22Rv1 (cell line): ENCODE results near the gene NDUFB7.

Source experiments
- ZFX ChIP-seq: fragments of 450-650 bp; IDR thresholded peaks from 2 replicates; pipeline ENCODE4 v1.6.1; 2017; ENCODE audit warnings: antibody characterized with exemption, borderline replicate concordance
- TF ChIP-seq, protein P1 (sequence below): fragments of 450-650 bp; IDR thresholded peaks from 2 replicates; pipeline ENCODE4 v1.5.1; 2017; ENCODE audit warnings: mild to moderate bottlenecking

DNA sequence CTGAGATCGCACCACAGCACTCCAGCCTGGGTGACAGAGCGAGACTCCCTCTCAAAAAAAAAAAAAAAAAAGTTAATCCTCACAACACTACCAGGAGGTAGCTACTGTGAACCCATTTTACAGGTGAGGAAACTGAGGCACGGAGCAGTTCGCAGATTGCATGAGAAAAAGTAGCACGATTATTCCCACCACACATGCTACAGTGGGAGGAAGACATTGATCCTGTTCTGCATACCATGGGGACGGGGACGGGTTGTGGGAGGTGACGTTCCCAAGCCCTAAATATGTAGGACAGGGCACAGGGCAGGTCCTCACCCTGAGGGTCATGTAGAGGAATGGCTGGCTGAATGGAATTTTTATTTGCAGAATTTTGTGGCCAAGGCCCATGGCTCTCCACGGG, 34.8 kb upstream of the NDUFB7 start:
- TF ChIP-seq, protein P1, sequence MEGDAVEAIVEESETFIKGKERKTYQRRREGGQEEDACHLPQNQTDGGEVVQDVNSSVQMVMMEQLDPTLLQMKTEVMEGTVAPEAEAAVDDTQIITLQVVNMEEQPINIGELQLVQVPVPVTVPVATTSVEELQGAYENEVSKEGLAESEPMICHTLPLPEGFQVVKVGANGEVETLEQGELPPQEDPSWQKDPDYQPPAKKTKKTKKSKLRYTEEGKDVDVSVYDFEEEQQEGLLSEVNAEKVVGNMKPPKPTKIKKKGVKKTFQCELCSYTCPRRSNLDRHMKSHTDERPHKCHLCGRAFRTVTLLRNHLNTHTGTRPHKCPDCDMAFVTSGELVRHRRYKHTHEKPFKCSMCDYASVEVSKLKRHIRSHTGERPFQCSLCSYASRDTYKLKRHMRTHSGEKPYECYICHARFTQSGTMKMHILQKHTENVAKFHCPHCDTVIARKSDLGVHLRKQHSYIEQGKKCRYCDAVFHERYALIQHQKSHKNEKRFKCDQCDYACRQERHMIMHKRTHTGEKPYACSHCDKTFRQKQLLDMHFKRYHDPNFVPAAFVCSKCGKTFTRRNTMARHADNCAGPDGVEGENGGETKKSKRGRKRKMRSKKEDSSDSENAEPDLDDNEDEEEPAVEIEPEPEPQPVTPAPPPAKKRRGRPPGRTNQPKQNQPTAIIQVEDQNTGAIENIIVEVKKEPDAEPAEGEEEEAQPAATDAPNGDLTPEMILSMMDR: no peak
- TF ChIP-seq ZFX: no peak
